Kidney capillary endothelial cell (primary cell): ENCODE measurements around the gene RPP21.

Source experiments
- DNase-seq: peaks from one replicate; pipeline ENCODE4 v3.0.0-alpha.2; 2018; ENCODE audit warnings: low spot score

Gene RPP21

DNA sequence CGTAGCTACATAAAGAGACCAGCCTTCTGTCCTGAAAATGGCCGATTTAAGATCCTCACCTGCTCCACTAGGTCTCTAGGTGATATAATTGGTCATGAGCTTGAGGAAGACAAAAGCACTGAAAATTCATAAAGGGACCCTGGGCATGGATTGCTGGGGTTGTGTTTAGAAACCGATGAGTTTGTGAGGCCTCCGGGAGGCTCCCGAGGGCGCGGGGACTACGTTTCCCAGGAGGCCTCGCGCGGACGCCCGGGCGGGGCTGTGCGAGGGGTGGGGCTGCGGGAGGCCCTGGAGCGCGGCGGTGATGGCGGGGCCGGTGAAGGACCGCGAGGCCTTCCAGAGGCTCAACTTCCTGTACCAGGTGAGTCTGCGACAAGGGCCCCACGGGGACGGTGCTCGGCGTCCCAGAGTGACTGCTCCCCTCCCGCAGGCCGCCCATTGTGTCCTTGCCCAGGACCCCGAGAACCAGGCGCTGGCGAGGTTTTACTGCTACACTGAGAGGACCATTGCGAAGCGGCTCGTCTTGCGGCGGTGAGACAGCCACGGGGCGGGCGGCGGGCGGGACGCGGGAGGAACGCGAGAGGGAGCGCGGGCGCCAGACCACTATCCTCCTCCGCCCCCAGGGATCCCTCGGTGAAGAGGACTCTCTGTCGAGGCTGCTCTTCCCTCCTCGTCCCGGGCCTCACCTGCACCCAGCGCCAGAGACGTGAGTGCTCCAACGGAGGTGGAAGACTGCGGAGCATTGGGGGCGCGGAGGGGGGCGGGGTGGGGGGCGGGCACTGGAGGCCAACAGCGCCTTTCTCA is at the start of gene RPP21:
TSS of gene RPP21 (plus strand) at position 289 of the 804 bp plus-strand sequence. CDS start at position 305, 16 bp downstream.
- peak; percentile 62 for DNase-seq

DNA sequence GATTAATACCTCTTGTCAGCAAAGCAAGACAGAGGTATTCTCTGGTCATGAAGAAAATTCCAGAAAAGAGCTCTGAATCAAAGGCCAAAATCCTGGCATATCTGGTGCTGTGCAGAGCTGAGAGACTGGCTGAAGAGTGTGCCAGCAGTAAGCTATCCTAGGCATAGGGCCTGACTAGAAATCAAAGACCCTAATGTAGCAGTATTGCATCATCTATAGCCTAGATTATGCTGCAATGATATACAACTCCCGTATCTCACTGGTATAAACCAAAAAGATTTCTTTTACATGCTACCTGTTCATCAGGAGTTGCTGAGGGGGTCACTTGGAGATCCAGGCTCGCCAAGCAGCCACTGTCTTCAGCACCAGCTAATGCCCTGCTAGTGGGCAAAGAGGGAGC is 49.1 kb upstream of the RPP21 start:
- DNase-seq, result no peak

DNA sequence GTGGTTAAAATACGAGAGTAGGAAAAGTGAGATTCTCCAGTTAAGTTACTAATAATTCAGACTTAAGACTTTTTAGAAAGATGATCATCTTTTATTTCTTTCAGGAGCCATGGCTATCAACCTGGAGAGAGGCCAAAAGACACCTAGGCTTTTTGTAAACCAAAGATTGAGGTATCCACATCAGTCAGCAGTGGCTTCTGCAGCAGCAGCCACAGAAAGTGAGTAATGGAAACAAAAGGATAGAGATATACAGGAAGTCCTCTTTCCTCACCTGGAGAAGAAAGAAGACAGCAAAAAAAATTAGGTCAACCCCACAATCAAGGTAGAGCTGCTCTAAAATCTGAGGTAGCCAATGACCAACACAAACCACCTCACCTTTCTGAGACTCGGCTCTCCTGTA is 41.0 kb upstream of the RPP21 start:
- DNase-seq, result no peak

DNA sequence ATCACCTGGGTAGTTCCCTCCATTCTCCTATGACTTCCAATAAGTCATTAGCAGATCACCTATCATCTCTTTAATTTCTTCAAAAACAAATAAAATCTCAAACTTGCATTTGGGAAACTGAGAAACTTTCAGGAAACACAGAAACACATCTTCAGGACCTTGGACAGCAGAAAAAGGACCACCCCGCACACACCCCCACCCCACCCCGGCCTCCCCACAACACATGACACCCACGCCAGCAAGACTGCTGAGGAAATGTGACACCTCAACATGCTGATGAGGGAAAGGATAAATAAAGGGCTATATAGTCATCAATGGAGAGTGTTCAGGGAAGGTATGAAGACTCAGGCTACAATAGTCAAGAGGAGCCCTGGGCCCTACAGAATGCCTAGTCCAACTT is 33.9 kb upstream of the RPP21 start:
- DNase-seq, result no peak

DNA sequence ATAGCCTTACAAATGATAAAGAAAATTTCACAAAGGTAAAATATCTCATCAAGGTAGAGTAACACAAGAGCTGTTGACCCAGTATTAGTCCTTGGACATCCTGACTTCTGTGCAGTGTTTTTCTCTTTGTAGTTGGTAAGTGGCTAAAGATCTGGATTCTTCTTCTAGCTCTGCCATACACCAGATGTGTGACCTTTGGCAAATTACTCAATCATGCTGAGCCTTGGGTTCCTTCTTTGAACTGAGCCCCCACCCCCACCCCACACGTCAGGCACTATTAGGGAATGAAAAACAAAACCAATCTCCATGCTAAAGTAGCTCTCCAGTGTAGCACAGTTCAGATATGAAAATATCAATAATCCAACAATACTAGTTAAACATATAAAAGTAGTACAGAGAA is 33.3 kb upstream of the RPP21 start:
- DNase-seq, result no peak

DNA sequence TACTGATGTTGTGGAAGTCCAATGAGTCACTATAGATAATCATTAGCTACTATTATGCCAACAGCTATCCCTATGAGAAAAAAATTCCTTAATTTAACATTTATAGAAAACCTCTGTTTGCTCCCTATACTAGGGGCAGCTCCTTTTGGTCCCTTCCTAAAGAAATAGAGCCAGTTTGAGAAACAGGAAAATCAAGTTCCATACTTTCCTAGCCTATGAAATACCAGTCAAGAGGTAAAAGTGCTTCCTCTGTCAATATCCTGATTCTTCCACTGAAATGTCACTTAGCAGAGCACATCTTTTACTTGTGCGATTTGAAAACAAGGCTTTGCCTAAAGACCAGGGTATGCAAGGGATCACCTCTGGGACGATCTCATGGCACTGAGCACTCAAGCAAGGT is 32.7 kb upstream of the RPP21 start:
- DNase-seq, result no peak

DNA sequence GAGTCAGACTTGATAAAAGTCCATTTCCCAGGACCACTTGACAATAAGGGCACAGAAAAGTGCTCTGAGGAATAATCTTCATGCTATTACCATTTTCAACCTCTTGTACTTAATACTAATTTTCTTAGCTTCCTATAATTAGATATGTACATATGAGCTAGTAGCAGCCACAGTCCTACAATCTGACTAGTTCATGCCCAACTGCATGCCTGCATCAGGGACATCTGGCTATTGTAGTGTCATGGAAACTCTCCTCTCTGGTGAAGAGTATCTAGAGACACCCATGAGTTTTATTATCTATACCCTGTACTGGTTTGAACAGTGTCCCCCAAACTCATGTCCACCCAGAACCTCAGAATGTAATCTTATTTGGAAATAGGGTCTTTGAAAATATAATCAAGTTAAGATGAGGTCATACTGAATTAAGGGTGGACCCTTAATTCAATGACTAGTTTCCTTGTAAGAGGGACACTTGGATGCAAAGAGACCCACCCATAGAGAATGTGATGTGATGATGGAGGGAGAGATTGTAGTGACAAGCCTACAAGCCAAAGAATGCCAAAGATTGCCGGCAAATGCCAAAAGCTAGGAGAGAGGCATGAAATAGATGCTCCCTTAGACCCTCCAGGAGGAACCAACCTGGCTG is 32.2 kb upstream of the RPP21 start:
- DNase-seq, result no peak

DNA sequence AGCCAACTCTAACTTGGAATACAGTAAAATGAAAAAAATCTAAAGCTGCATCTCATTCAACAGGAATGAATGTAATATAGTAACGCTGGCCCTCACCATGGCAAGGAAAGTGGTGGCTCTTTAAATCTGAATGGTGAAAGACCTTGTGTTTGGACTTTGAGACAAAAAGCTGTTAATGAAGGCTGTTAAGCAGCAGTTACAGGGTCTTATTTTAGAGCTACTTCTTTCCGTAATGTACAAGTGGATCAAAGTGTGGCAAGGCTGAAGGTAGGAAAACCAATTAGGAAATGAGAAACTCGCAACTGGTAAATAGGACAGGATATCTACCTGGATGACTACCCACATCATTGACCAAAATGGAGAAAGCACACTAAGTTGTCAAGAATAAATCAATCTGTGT is 29.8 kb upstream of the RPP21 start:
- no peak for DNase-seq

DNA sequence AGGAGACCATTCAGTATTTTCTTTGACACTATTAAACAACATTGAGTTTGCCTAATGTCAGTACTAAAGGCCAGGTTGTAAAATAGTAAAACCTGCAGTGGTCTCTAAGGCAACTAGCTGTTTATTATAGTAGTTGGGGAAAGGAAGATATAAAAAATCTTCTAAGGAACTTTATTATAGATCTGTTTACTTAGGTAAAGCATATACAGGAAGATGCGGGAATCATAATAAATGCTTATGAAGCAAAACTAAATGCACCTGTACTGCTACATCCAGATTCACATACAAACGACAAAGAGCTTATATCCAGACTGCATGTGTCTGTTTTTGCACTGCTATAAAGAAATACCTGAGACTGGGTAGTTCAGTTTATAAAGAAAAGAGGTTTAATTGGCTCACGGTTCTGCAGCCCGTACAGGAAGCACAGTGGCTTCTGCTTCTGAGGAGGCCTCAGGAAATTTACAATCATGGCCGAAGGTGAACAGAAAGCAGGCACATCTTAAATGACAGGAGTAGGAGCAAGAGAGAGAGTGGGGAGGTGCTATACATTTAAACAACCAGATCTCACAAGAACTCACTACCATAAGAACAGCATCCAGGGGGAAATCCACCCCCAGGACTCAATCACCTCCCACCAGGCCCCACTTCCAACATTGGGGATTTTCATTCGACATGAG is 26.9 kb upstream of the RPP21 start:
- DNase-seq, result no peak

DNA sequence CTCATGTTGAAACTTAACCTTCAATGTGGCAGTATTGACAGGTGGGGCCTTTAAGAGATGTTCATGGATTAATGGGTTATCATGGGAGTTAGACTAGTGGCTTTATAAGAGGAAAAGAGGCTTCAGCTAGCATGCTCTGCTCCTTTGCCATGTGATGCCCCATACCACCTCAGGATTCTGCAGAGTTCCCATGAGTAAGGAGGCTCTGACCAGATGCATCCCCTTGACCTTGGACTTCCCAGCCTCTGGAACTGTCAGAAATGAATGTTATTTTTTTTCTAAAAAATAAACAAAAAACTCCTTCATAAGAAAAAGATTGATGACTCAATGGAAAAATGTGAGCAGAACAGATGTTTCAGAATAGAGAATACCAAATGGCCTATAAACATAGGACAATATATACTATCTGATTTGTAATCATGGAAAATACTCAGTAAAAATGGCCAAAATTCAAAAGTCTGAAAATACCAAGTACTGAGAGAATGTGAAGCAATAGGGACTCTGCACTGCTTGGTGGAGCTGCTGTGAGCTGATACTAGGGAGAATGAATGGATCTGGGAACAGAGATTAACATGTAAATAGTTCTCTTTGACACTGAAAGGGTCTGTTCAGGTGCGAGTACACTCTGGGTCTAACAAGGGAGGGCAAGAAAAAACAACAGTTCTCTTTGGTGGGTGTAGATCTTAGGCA is 25.7 kb upstream of the RPP21 start:
- DNase-seq, result no peak

DNA sequence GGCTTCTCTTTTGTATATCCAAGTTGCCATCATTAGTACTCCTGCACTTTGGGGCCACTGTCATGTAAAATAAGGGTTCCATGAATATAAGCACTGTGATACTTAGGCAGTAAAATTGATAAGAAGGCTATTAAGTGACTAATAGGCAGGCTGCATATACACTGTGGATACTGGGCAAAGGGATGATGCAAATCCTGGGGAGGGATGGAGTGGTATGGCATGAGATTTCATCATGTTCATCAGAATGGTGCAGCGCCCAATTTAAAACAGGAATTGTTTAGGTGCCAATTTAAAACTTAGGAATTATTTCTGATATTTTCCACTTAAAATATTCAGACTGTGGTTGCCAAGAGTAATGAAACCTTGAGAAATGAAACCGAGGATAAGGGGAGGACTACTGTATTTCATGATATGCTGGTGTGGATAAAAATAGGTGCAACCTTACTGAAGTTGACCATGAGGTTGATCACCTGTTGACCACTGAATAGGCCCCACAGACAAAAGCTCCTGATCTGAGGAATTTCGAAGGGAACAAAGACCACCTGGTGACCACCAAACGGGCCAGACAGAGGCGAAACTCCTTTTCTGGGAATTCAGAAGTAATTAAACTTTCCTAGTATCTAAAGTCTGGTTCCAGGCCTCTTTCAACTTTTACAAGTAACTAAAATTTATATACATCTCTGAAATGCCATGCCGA is 23.1 kb upstream of the RPP21 start:
- DNase-seq, result no peak

DNA sequence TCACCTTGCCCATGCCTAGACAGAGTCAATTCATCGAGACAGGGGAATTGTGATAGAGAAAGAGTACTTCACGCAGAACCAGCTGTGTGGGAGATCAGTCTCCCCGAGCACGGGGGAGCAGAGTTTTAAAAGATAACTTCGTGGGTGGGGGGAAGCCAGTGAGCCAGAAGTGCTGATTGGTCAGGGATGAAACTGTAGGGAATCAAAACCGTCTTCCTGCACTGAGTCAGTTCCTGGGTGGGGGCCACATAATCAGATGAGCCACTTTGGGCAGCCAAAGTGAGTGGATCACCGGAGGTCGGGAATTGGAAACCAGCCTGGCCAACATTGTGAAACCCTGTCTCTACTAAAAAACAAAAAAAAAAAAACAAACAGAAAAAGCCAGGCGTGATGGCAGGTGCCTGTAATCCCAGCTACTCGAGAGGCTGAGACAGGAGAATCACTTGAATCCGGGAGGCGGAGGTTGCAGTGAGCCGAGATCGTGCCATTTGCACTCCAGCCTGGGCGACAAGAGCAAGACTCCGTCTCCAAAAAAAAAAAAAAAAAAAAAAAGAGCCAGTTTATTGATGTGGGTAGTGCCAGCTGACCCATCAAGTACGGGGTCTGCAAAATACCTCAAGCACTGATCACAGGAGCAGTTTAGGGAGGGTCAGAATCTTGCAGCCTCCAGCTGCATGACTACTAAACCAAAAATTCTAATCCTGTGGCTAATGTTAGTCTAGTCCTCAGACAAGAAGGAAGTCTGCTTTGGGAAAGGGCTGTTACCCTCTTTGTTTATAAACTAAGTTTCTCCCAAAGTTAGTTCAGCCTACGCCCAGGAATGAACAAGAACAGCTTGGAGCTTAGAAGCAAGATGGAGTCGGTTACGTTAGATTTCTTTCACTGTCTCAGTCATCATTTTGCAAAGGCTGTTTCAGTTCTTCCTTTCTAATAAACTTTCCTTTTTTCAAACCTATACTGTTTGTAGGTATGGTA is 22.1 kb upstream of the RPP21 start:
- no peak for DNase-seq

DNA sequence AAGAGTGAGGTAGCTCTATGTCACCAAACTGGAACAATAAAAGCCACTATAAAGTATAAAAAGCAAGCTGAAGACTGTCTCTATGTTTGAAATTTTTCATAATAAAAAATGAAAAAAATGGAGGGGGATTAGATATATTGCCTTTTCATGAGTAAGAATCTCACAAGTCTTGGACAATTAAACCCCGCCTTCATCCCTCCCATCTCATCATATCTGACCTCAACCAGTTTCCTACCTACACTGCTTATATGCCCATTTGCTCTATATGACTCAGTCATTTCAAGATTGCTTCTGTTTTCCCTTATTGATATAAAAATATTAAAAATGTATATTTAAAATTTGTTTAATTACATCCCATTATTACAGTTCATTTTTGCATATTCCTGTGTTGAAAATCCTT is 21.1 kb upstream of the RPP21 start:
- DNase-seq, result peak; percentile 16

DNA sequence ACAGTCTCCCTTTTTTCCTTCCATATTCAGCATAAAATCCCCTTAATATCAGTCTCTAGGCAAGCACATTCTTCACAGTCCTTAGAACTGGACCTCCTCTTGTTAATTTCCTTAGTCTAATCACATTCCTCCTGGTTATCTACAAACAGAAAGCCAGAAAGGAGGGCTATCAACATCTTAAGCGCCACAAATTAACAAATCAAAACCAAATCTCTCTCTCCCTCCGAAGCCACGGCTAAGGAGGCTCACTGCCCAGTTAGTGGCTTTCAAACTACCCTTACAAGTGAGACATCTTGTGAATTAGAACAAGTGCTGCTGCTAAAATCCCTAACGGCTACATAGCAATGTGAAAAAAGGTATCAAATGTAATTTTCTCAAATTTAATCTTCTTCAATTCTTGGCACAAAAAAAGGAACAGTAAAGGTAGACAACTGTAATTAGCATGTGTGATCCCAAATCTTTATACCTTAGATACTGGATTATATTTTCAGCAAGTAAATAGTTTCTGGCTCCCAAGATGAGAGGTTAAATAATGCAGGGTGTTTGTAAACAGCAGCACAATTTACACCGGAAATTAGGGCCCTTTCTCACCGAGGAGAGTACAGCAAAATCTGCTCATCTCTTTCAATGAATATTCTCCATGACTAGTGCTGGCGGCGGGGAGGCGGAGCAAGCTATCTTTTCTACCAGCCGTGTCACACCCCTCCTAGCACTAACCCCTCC is 19.6 kb upstream of the RPP21 start:
- DNase-seq, result peak; percentile 42

DNA sequence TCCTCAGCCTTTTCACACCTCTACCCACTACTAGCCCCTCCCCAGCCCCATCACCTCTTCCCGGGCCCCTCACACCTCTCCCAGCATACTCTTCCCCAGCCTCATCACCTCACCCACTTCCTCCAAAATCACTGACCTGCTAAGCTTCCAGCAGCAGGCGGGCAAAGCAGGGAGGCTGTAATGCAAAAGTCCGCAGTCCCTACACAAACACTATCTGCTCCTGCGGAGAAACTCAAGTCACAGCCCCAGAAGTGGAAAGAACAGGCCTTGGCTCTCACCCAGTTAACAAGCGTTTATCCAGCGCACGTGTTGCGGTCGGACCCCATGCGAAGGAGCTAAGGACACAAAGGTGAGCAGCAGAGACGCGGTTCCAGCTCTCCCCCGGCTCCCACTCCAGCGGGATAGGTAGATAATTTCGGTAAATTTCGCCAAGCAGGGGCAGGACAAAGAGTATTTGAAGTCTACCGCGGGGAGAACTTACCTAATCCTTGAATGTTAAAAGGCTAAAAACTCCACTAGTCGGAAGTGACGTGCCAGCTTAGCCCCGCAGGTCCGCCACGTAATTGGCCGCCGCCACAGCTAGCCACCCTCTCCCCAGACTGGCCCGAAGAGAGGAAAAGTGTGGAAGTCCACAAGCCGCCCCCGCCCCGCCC is 19.0 kb upstream of the RPP21 start:
- DNase-seq, result peak; percentile 71

DNA sequence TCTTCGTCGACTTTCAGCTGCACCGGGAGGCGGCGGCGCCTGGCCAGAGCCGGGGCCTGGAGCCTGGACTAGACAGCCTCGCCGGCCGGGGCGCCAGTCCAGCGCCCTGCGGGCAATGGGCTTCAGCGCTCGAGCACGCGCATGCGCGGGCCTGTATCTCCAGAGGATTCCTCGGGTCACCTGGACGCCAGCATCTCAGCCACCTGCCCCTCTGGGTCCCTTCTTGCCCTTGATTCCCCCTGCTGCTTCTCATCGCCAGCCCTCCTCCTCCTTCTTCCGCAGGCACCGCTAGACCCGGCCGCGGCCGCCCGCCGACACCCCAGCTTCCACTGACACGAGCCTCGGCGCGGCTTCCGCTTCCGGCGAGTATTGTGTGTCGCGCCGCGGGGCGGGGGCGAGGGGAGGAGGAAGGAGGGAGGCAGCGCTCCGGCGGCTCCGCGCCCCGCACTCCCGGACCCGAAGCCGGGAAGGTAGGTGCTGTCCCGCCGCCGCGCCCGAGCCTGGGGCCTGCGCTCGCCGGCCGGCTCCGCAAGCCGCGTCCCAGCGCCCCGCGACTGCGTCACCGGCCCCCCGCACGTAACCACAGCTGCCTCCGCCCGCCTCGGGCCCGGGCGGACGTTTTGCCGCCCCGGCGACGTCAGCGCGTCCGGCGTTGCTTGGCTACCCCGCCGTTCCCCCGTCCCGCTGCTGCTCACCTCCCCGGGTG is 18.3 kb upstream of the RPP21 start, which contains the start of gene TRIM39:
TSS of gene TRIM39 (plus strand) at position 402 of the 706 bp plus-strand sequence. CDS start 2,391 bp downstream, outside the sequence.
- DNase-seq, result peak; percentile 72

DNA sequence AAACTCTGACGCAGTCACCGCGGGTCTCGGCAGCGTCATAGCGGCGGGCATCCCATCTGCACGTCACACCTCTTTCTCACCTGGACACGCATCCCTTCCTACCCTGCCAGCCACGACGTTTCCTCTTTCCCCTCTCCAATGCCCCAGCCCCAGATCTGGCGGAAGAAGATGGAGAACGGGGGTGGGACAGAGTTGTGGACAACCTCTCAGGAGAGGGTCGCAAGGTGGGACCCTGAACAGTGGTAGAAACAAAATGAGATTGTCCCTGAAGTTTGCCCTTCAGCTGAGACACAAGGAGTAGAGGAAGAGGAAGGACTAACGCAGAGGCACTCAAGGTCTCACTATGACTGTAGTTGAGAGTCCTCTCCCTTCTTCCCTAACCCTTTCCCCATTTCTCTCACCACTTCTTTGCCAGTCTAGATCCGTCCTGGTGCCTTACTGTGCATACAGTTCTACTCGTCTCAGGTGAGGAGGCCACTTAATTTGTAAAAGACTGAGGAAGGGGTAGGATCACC is 17.7 kb upstream of the RPP21 start:
- DNase-seq, result no peak

DNA sequence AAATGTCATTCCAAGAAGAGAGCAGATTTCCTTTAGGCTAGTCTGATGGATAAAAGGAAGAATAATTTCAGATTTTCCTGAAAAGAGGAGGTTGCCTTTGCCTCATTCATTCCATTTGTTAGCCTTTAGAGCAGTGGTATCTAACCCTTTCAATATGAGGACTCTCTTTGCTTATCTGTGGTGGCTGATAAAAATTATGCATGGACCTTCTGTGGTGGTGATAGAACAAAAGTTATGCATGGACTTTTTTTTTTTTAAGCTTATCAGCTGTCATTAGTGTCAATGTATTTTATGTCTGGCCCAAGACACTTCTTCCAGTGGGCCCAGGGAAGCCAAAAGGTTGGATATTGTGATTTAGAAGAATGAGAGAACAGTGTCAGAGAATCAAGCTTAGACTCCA is 16.6 kb upstream of the RPP21 start:
- DNase-seq, result no peak
